Nephron progenitor cell (in vitro differentiated cells): ENCODE data around the gene TTC12.
A peak's percentile ranks its signal among the peaks of the same experiment; 100 is the strongest.

ENCODE experiments used
- DNase-seq: peaks from one replicate; pipeline ENCODE4 v3.0.0; 2021
- H3K27ac Mint-ChIP-seq: 2 replicates; pipeline ENCODE4 v1.8.0; 2021; ENCODE audit warnings: mild to moderate bottlenecking, moderate library complexity, mixed read lengths
- H3K27me3 Mint-ChIP-seq: 2 replicates; pipeline ENCODE4 v1.8.0; 2021; ENCODE audit warnings: mild to moderate bottlenecking, low read depth, mixed read lengths; ENCODE audit not compliant: poor library complexity
- H3K36me3 Mint-ChIP-seq: 2 replicates; pipeline ENCODE4 v1.8.0; 2021; ENCODE audit warnings: low read depth, mixed read lengths
- H3K4me1 Mint-ChIP-seq: 2 replicates; pipeline ENCODE4 v1.8.0; 2021; ENCODE audit warnings: mixed read lengths
- H3K4me3 Mint-ChIP-seq: 2 replicates; pipeline ENCODE4 v1.8.0; 2021; ENCODE audit warnings: mild to moderate bottlenecking, moderate library complexity, mixed read lengths
- H3K9me3 Mint-ChIP-seq: 2 replicates; pipeline ENCODE4 v1.8.0; 2021; ENCODE audit warnings: mild to moderate bottlenecking, moderate library complexity, mixed read lengths
- CTCF ChIP-seq: fragments of 200-600 bp; sonication (generic); IDR thresholded peaks from 2 replicates; pipeline ENCODE4 v1.5.0; 2021; ENCODE audit warnings: antibody characterized with exemption

The TTC12 gene

GRCh38 chr11:113384551-113384950 lies 70.2 kb downstream of the TTC12 start:
- Mint-ChIP-seq H3K36me3 (no peaks in the 10 kb centered on the region), H3K4me1 (peaks cover 6% of the 10 kb centered on the region), H3K9me3 (peaks cover 11% of the 10 kb centered on the region), H3K4me3 (no peak overlapping the region), H3K27ac (no peak overlapping the region), H3K27me3 (peaks cover 25% of the 10 kb centered on the region)
- no peak for TF ChIP-seq CTCF
- DNase-seq = no peak

DNA sequence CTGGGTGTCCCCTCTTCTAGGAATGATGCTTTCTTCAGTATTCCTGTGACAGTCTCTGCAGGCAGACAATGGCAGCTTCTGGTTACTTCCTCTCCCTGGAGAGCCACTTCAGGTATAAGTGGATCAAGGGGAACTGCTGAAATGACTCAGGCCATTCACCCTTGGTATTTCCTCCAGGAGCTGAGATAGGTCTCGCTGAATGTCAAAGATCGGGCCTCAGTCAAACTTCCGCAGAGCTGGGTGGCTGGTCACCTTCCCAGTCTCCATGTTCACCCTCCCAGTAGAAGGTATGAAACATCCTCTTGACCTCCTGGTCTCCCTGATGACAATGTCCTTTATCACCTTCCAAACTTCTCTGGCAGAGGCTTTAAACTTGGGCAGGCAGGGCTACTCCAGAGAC lies 71.4 kb downstream of the TTC12 start:
- Mint-ChIP-seq H3K9me3 (peaks cover 4% of the 10 kb centered on the region), H3K4me1 (peaks cover 6% of the 10 kb centered on the region), H3K36me3 (no peaks in the 10 kb centered on the region), H3K4me3 (no peak overlapping the region), H3K27me3 (peaks cover 20% of the 10 kb centered on the region), H3K27ac (no peak overlapping the region)
- DNase-seq = no peak
- no peak for TF ChIP-seq CTCF

GRCh38 chr11:113386866-113387265 lies 72.5 kb downstream of the TTC12 start:
- Mint-ChIP-seq H3K4me1 (peaks cover 6% of the 10 kb centered on the region), H3K36me3 (no peaks in the 10 kb centered on the region), H3K27me3 (peaks cover 18% of the 10 kb centered on the region), H3K9me3 (no peaks in the 10 kb centered on the region), H3K4me3 (peak overlapping the region; percentile 43), H3K27ac (no peak overlapping the region)
- DNase-seq = no peak
- no peak for TF ChIP-seq CTCF

GRCh38 chr11:113387605-113388211 lies 73.3 kb downstream of the TTC12 start, which contains the start of gene ANKK1:
TSS of gene ANKK1 (plus strand) at chr11:113387779. CDS start at chr11:113387885, 106 bp downstream.
- peaks cover 6% of the 10 kb centered on the region for H3K4me1 Mint-ChIP-seq
- no peaks in the 10 kb centered on the region for H3K36me3 Mint-ChIP-seq
- H3K27me3 Mint-ChIP-seq = peaks cover 18% of the 10 kb centered on the region
- H3K9me3 Mint-ChIP-seq = no peaks in the 10 kb centered on the region
- no peak within 1 kb of the TSS for H3K27ac Mint-ChIP-seq
- DNase-seq = peak; percentile 70
- TF ChIP-seq CTCF = peak; percentile 42
- peak within 1 kb of the TSS; percentile 43 for H3K4me3 Mint-ChIP-seq

- no peak for TF ChIP-seq CTCF
- H3K4me1 Mint-ChIP-seq = peaks cover 6% of the 10 kb centered on the region
- H3K36me3 Mint-ChIP-seq = no peaks in the 10 kb centered on the region
- no peak overlapping the region for H3K27ac Mint-ChIP-seq
- H3K9me3 Mint-ChIP-seq = no peaks in the 10 kb centered on the region
- H3K4me3 Mint-ChIP-seq = no peak overlapping the region
- H3K27me3 Mint-ChIP-seq = peaks cover 27% of the 10 kb centered on the region
- DNase-seq = no peak
Measured at GRCh38 chr11:113389272-113389671, 74.9 kb downstream of the TTC12 start.

GRCh38 chr11:113392236-113392921 lies 78.0 kb downstream of the TTC12 start:
- Mint-ChIP-seq H3K27me3 (peaks cover 13% of the 10 kb centered on the region), H3K9me3 (no peaks in the 10 kb centered on the region), H3K4me3 (no peak overlapping the region), H3K4me1 (peaks cover under 1% of the 10 kb centered on the region), H3K36me3 (no peaks in the 10 kb centered on the region), H3K27ac (no peak overlapping the region)
- TF ChIP-seq CTCF = no peak
- DNase-seq = no peak
